Smooth muscle cell (in vitro differentiated cells): ENCODE data around the gene GPR32. TPM values are rescaled to one million over a fixed set of nuclear protein-coding genes. Genes with fewer than 3 reads are reported as not detected.
"Not testable (repeated sequence)": the region's sequence is repeated elsewhere in the genome, so short reads cannot be mapped to it uniquely, and the experiment has no call there.

Source experiments
- DNase-seq: peaks from one replicate; lab custom pipeline; 2025; ENCODE audit not compliant: unreplicated experiment; lab: John Stamatoyannopoulos, UW
- H2AFZ ChIP-seq: fragments of 200-600 bp; sonication (generic); 2 replicates; pipeline ENCODE4 v1.6.0; 2016; ENCODE audit warnings: antibody characterized with exemption, low read depth, mild to moderate bottlenecking
- H3F3A ChIP-seq: fragments of 200-600 bp; sonication (generic); 2 replicates; pipeline ENCODE4 v1.6.0; 2017; ENCODE audit warnings: antibody characterized with exemption, low read depth
- H3K27ac ChIP-seq: fragments of 200-600 bp; sonication (generic); 2 replicates; pipeline ENCODE4 v1.5.1; 2016; ENCODE audit warnings: low read depth, mild to moderate bottlenecking
- H3K27me3 ChIP-seq: fragments of 200-600 bp; sonication (generic); 2 replicates; pipeline ENCODE4 v1.6.1; 2016; ENCODE audit warnings: low read depth, mild to moderate bottlenecking
- H3K36me3 ChIP-seq: fragments of 200-600 bp; sonication (generic); 2 replicates; pipeline ENCODE4 v1.5.1; 2016; ENCODE audit warnings: low read depth
- H3K4me1 ChIP-seq: fragments of 200-600 bp; sonication (generic); 2 replicates; pipeline ENCODE4 v1.5.1; 2016; ENCODE audit warnings: low read depth
- H3K4me2 ChIP-seq: fragments of 200-600 bp; sonication (generic); 2 replicates; pipeline ENCODE4 v1.6.0; 2016; ENCODE audit warnings: mild to moderate bottlenecking
- H3K4me3 ChIP-seq: fragments of 200-600 bp; sonication (generic); 2 replicates; pipeline ENCODE4 v1.5.1; 2016; ENCODE audit warnings: mild to moderate bottlenecking
- H3K79me2 ChIP-seq: fragments of 200-600 bp; sonication (generic); 2 replicates; pipeline ENCODE4 v1.6.0; 2016; ENCODE audit warnings: low read depth, mild to moderate bottlenecking
- H3K9ac ChIP-seq: fragments of 200-600 bp; sonication (generic); 2 replicates; pipeline ENCODE4 v1.6.0; 2016; ENCODE audit warnings: low read depth
- H3K9me3 ChIP-seq: fragments of 200-600 bp; sonication (generic); replicated peaks from 2 replicates; pipeline ENCODE4 v1.5.1; 2016; ENCODE audit warnings: low read depth
- H4K20me1 ChIP-seq: fragments of 200-600 bp; sonication (generic); 2 replicates; pipeline ENCODE4 v1.6.0; 2016; ENCODE audit warnings: low read depth
- CTCF ChIP-seq: fragments of 200-600 bp; sonication (generic); IDR thresholded peaks from 2 replicates; pipeline ENCODE4 v1.5.1; 2017; ENCODE audit warnings: borderline replicate concordance, mild to moderate bottlenecking, antibody characterized with exemption; ENCODE audit not compliant: insufficient read depth, poor library complexity, severe bottlenecking
- WGBS: methylation state at CpG from one replicate; pipeline ENCODE4 v1.1.7; 2016; ENCODE audit warnings: low lambda C conversion rate; 5-methylcytosine and 5-hydroxymethylcytosine counted together
- polyA plus RNA-seq: library from polyadenylated mRNA; unstranded; fragments of >200 nt; fragmentation: Nextera tagmentation; extraction: Ambion mirVana; gene quantifications from 2 replicates; pipeline ENCODE4 v1.2.1, GENCODE V29; 2016
- total RNA-seq: library from RNA; depleted of rRNA; stranded (reverse); fragments of >200 nt; gene quantifications from 2 replicates; pipeline ENCODE4 v1.2.3, GENCODE V29; 2014

GPR32 gene
- total and polyA plus RNA-seq, 2 experiments from 2014 or later = not detected

GRCh38 chr19:50780753-50781435 lies 10.6 kb downstream of the GPR32 start:
- no peaks in the 10 kb centered on the region for H3K79me2 ChIP-seq
- no peaks in the 10 kb centered on the region for H4K20me1 ChIP-seq
- no peak overlapping the region for H3K4me3 ChIP-seq
- H3K9ac ChIP-seq = no peak overlapping the region
- no peak overlapping the region for H3K27ac ChIP-seq
- H3K9me3 ChIP-seq = no peaks in the 10 kb centered on the region
- peaks cover 4% of the 10 kb centered on the region for H3K4me1 ChIP-seq
- 61% methylated on average over 16 of the region's 16 CpGs for WGBS
- no peaks in the 10 kb centered on the region for H3F3A ChIP-seq
- no peak for TF ChIP-seq CTCF
- H3K27me3 ChIP-seq = peaks cover 36% of the 10 kb centered on the region
- no peaks in the 10 kb centered on the region for H3K36me3 ChIP-seq
- no peak for DNase-seq
- no peak overlapping the region for H2AFZ ChIP-seq
- no peak overlapping the region for H3K4me2 ChIP-seq

- not testable (repeated sequence) for H4K20me1 ChIP-seq, H3K4me2 ChIP-seq, H3K9me3 ChIP-seq, DNase-seq, H3K9ac ChIP-seq, H3F3A ChIP-seq, H3K79me2 ChIP-seq, H3K27ac ChIP-seq, H3K4me1 ChIP-seq, H3K36me3 ChIP-seq, H2AFZ ChIP-seq, H3K4me3 ChIP-seq
- H3K27me3 ChIP-seq = peaks cover 19% of the 10 kb centered on the region
- WGBS = 41% methylated on average over 8 of the region's 8 CpGs
Measured at GRCh38 chr19:50783848-50784152, 13.5 kb downstream of the GPR32 start.

GRCh38 chr19:50784710-50785109 lies 14.4 kb downstream of the GPR32 start:
- Histone ChIP-seq H3K4me1 (peaks cover 4% of the 10 kb centered on the region), H4K20me1 (no peaks in the 10 kb centered on the region), H3K9ac (no peak overlapping the region), H2AFZ (no peak overlapping the region), H3F3A (no peaks in the 10 kb centered on the region), H3K79me2 (no peaks in the 10 kb centered on the region), H3K27me3 (peaks cover 10% of the 10 kb centered on the region), H3K4me2 (no peak overlapping the region), H3K9me3 (no peaks in the 10 kb centered on the region), H3K36me3 (no peaks in the 10 kb centered on the region), H3K4me3 (no peak overlapping the region), H3K27ac (no peak overlapping the region)
- DNase-seq = no peak
- no peak for TF ChIP-seq CTCF
- WGBS = 100% methylated on average over 3 of the region's 3 CpGs

- Histone ChIP-seq H3K27me3 (peaks cover 4% of the 10 kb centered on the region), H3K36me3 (no peaks in the 10 kb centered on the region), H3K27ac (no peak overlapping the region), H4K20me1 (no peaks in the 10 kb centered on the region), H3K9ac (no peak overlapping the region), H3K9me3 (no peaks in the 10 kb centered on the region), H2AFZ (no peak overlapping the region), H3K4me3 (no peak overlapping the region), H3K4me1 (peaks cover 4% of the 10 kb centered on the region), H3K4me2 (no peak overlapping the region), H3F3A (no peaks in the 10 kb centered on the region), H3K79me2 (no peaks in the 10 kb centered on the region)
- 85% methylated on average over 12 of the region's 12 CpGs for WGBS
- no peak for DNase-seq
- TF ChIP-seq CTCF = no peak
Measured at GRCh38 chr19:50785329-50785728, 15.1 kb downstream of the GPR32 start.
